Activated naive CD8-positive, alpha-beta T cell treated with anti-CD3 and anti-CD28 coated beads for 36 hours (primary cell): ENCODE results near the gene FAM120B. TPM values are rescaled to one million over a fixed set of nuclear protein-coding genes. Genes with fewer than 3 reads are reported as not detected.

Experiments
- DNase-seq: peaks from one replicate; pipeline ENCODE4 v3.0.0; 2021
- H3K27ac Mint-ChIP-seq: one replicate; pipeline ENCODE4 v1.8.0; 2022; ENCODE audit warnings: mild to moderate bottlenecking, moderate library complexity, mixed read lengths
- H3K27me3 Mint-ChIP-seq: one replicate; pipeline ENCODE4 v1.8.0; 2022; ENCODE audit warnings: mild to moderate bottlenecking, mixed read lengths
- H3K36me3 Mint-ChIP-seq: one replicate; pipeline ENCODE4 v1.8.0; 2021; ENCODE audit warnings: mild to moderate bottlenecking, mixed read lengths
- H3K4me1 Mint-ChIP-seq: one replicate; pipeline ENCODE4 v1.8.0; 2021; ENCODE audit warnings: mixed read lengths
- H3K4me3 Mint-ChIP-seq: one replicate; pipeline ENCODE4 v1.8.0; 2022; ENCODE audit warnings: mild to moderate bottlenecking, moderate library complexity, mixed read lengths
- H3K9me3 Mint-ChIP-seq: one replicate; pipeline ENCODE4 v1.8.0; 2022; ENCODE audit warnings: mixed read lengths
- total RNA-seq, 2 experiments: library from RNA; stranded (reverse); gene quantifications; one replicate each; pipeline ENCODE4 v1.2.3, GENCODE V29; 2021

Gene FAM120B
- total RNA-seq, 2 experiments from 2014 or later = 19.4 to 19.7 TPM

GRCh38 chr6:170289951-170290295 lies 16.6 kb upstream of the FAM120B start:
- no peak for DNase-seq
- Mint-ChIP-seq H3K27me3 (peaks cover 32% of the 10 kb centered on the region), H3K36me3 (peaks cover 5% of the 10 kb centered on the region), H3K4me1 (peaks cover 39% of the 10 kb centered on the region), H3K9me3 (no peaks in the 10 kb centered on the region), H3K4me3 (peak overlapping the region; percentile 85), H3K27ac (peak overlapping the region; percentile 54)

GRCh38 chr6:170290296-170291128 lies 16.0 kb upstream of the FAM120B start, which contains the start of gene DLL1:
Gene DLL1, minus strand, starts transcription at chr6:170291078. Its CDS starts 939 bp downstream, at chr6:170290139.
- Mint-ChIP-seq H3K4me3 (peak within 1 kb of the TSS; percentile 85), H3K27me3 (peaks cover 37% of the 10 kb centered on the region), H3K36me3 (peaks cover 5% of the 10 kb centered on the region), H3K27ac (peak within 1 kb of the TSS; percentile 54), H3K4me1 (peaks cover 41% of the 10 kb centered on the region), H3K9me3 (no peaks in the 10 kb centered on the region)
- peak; percentile 66 for DNase-seq

- peak; percentile 64 for DNase-seq
- Mint-ChIP-seq H3K36me3 (peaks cover 5% of the 10 kb centered on the region), H3K9me3 (no peaks in the 10 kb centered on the region), H3K27ac (no peak overlapping the region), H3K4me1 (peaks cover 41% of the 10 kb centered on the region), H3K4me3 (peak overlapping the region; percentile 80), H3K27me3 (peaks cover 39% of the 10 kb centered on the region)
Measured at GRCh38 chr6:170291271-170292110, 15.1 kb upstream of the FAM120B start.

GRCh38 chr6:170292111-170292406 lies 14.5 kb upstream of the FAM120B start:
- H3K4me1 Mint-ChIP-seq = peaks cover 41% of the 10 kb centered on the region
- H3K36me3 Mint-ChIP-seq = peaks cover 5% of the 10 kb centered on the region
- H3K27me3 Mint-ChIP-seq = peaks cover 43% of the 10 kb centered on the region
- DNase-seq = no peak
- H3K27ac Mint-ChIP-seq = no peak overlapping the region
- H3K9me3 Mint-ChIP-seq = no peaks in the 10 kb centered on the region
- H3K4me3 Mint-ChIP-seq = peak overlapping the region; percentile 80

GRCh38 chr6:170292407-170293158 lies 14.0 kb upstream of the FAM120B start:
- H3K27ac Mint-ChIP-seq = no peak overlapping the region
- H3K9me3 Mint-ChIP-seq = no peaks in the 10 kb centered on the region
- DNase-seq = no peak
- peaks cover 48% of the 10 kb centered on the region for H3K27me3 Mint-ChIP-seq
- peak overlapping the region; percentile 25 for H3K4me3 Mint-ChIP-seq
- H3K36me3 Mint-ChIP-seq = peaks cover 5% of the 10 kb centered on the region
- peaks cover 41% of the 10 kb centered on the region for H3K4me1 Mint-ChIP-seq

GRCh38 chr6:170293341-170294231 lies 13.0 kb upstream of the FAM120B start:
- H3K4me3 Mint-ChIP-seq = peak overlapping the region; percentile 25
- H3K27ac Mint-ChIP-seq = no peak overlapping the region
- peaks cover 37% of the 10 kb centered on the region for H3K4me1 Mint-ChIP-seq
- H3K36me3 Mint-ChIP-seq = peaks cover 4% of the 10 kb centered on the region
- DNase-seq = no peak
- no peaks in the 10 kb centered on the region for H3K9me3 Mint-ChIP-seq
- H3K27me3 Mint-ChIP-seq = peaks cover 57% of the 10 kb centered on the region

GRCh38 chr6:170294298-170294730 lies 12.2 kb upstream of the FAM120B start:
- Mint-ChIP-seq H3K27ac (no peak overlapping the region), H3K36me3 (no peaks in the 10 kb centered on the region), H3K27me3 (peaks cover 64% of the 10 kb centered on the region), H3K4me3 (no peak overlapping the region), H3K9me3 (no peaks in the 10 kb centered on the region), H3K4me1 (peaks cover 36% of the 10 kb centered on the region)
- no peak for DNase-seq

- Mint-ChIP-seq H3K9me3 (no peaks in the 10 kb centered on the region), H3K36me3 (no peaks in the 10 kb centered on the region), H3K4me3 (peak overlapping the region; percentile 10), H3K27me3 (peaks cover 71% of the 10 kb centered on the region), H3K4me1 (peaks cover 36% of the 10 kb centered on the region), H3K27ac (no peak overlapping the region)
- no peak for DNase-seq
Measured at GRCh38 chr6:170294813-170295509, 11.6 kb upstream of the FAM120B start.

- H3K27ac Mint-ChIP-seq = no peak overlapping the region
- H3K4me1 Mint-ChIP-seq = peaks cover 34% of the 10 kb centered on the region
- peak overlapping the region; percentile 72 for H3K4me3 Mint-ChIP-seq
- DNase-seq = peak; percentile 61
- peaks cover 72% of the 10 kb centered on the region for H3K27me3 Mint-ChIP-seq
- peaks cover 2% of the 10 kb centered on the region for H3K9me3 Mint-ChIP-seq
- no peaks in the 10 kb centered on the region for H3K36me3 Mint-ChIP-seq
Measured at GRCh38 chr6:170295510-170296422, 10.8 kb upstream of the FAM120B start.

- Mint-ChIP-seq H3K9me3 (peaks cover 3% of the 10 kb centered on the region), H3K4me1 (peaks cover 34% of the 10 kb centered on the region), H3K27ac (no peak overlapping the region), H3K36me3 (peaks cover 1% of the 10 kb centered on the region), H3K4me3 (no peak overlapping the region), H3K27me3 (peaks cover 72% of the 10 kb centered on the region)
- no peak for DNase-seq
Measured at GRCh38 chr6:170296423-170296745, 10.2 kb upstream of the FAM120B start.

GRCh38 chr6:170296746-170297575 lies 9.6 kb upstream of the FAM120B start:
- peaks cover 69% of the 10 kb centered on the region for H3K27me3 Mint-ChIP-seq
- no peak overlapping the region for H3K4me3 Mint-ChIP-seq
- H3K27ac Mint-ChIP-seq = no peak overlapping the region
- peaks cover 6% of the 10 kb centered on the region for H3K36me3 Mint-ChIP-seq
- no peak for DNase-seq
- H3K4me1 Mint-ChIP-seq = peaks cover 31% of the 10 kb centered on the region
- peaks cover 8% of the 10 kb centered on the region for H3K9me3 Mint-ChIP-seq

- no peak overlapping the region for H3K4me3 Mint-ChIP-seq
- H3K36me3 Mint-ChIP-seq = peaks cover 6% of the 10 kb centered on the region
- H3K27ac Mint-ChIP-seq = no peak overlapping the region
- peaks cover 8% of the 10 kb centered on the region for H3K9me3 Mint-ChIP-seq
- peaks cover 23% of the 10 kb centered on the region for H3K4me1 Mint-ChIP-seq
- no peak for DNase-seq
- H3K27me3 Mint-ChIP-seq = peaks cover 61% of the 10 kb centered on the region
Measured at GRCh38 chr6:170297576-170298330, 8.8 kb upstream of the FAM120B start.
